ENCODE measurements around the gene MSANTD1.

The MSANTD1 gene

GRCh38 chr4:3217266-3217665 lies 31.7 kb upstream of the MSANTD1 start:
- no peak for DNase-seq

- DNase-seq: no peak
These were observed 31.2 kb upstream of the MSANTD1 start for GRCh38 chr4:3217771-3218170.

- DNase-seq: no peak
These were observed 29.9 kb upstream of the MSANTD1 start for GRCh38 chr4:3218824-3219760.

- no peak for DNase-seq
These were observed 29.0 kb upstream of the MSANTD1 start for GRCh38 chr4:3219761-3220475.

GRCh38 chr4:3220476-3221183 lies 28.3 kb upstream of the MSANTD1 start:
- DNase-seq: peak; percentile 51

- DNase-seq: no peak
These were observed 27.8 kb upstream of the MSANTD1 start for GRCh38 chr4:3221184-3221494.

GRCh38 chr4:3221996-3222395 lies 27.0 kb upstream of the MSANTD1 start:
- DNase-seq: no peak

- DNase-seq: no peak
These were observed 25.6 kb upstream of the MSANTD1 start for GRCh38 chr4:3223346-3223745.

- no peak for DNase-seq
These were observed 24.8 kb upstream of the MSANTD1 start for GRCh38 chr4:3223956-3224748.

- DNase-seq: no peak
These were observed 23.7 kb upstream of the MSANTD1 start for GRCh38 chr4:3225071-3225850.

- no peak for DNase-seq
These were observed 23.0 kb upstream of the MSANTD1 start for GRCh38 chr4:3225936-3226335.

GRCh38 chr4:3226467-3226866 lies 22.5 kb upstream of the MSANTD1 start:
- DNase-seq: no peak

- no peak for DNase-seq
These were observed 22.0 kb upstream of the MSANTD1 start for GRCh38 chr4:3226944-3227343.

GRCh38 chr4:3227878-3228675 lies 20.9 kb upstream of the MSANTD1 start:
- DNase-seq: no peak

GRCh38 chr4:3228881-3229280 lies 20.1 kb upstream of the MSANTD1 start:
- DNase-seq: no peak

GRCh38 chr4:3229328-3229727 lies 19.6 kb upstream of the MSANTD1 start:
- DNase-seq: no peak

- DNase-seq: no peak
These were observed 19.0 kb upstream of the MSANTD1 start for GRCh38 chr4:3229964-3230363.

GRCh38 chr4:3231471-3231870 lies 17.5 kb upstream of the MSANTD1 start:
- no peak for DNase-seq

- DNase-seq: no peak
These were observed 17.0 kb upstream of the MSANTD1 start for GRCh38 chr4:3232001-3232400.

GRCh38 chr4:3232871-3233271 lies 16.1 kb upstream of the MSANTD1 start:
- DNase-seq: no peak

- no peak for DNase-seq
These were observed 15.4 kb upstream of the MSANTD1 start for GRCh38 chr4:3233391-3234071.

Data from DMS 273 treated with DMSO at 0.1 percent for 48 hours (cell line).